Peyer's patch (tissue), 4 donors: ENCODE data around the gene CRACDL. TPM values are rescaled to one million over a fixed set of nuclear protein-coding genes. Genes with fewer than 3 reads are reported as not detected.

Experiments used
- DNase-seq, 3 donors: peaks; one replicate each; pipeline ENCODE4 v3.0.0-alpha.2; 2017 to 2019
- H3K27ac ChIP-seq, 4 donors: fragments of 200-600 bp; sonication (generic); one replicate each; pipeline ENCODE4 v1.5.1; 2016 to 2019
- H3K27me3 ChIP-seq, 2 donors: fragments of 200-600 bp; sonication (generic); one replicate each; pipeline ENCODE4 v1.5.1; 2019
- H3K36me3 ChIP-seq, 3 donors: fragments of 200-600 bp; sonication (generic); one replicate each; pipeline ENCODE4 v1.5.1; 2016 to 2019
- H3K4me1 ChIP-seq, 4 donors: fragments of 200-600 bp; sonication (generic); one replicate each; pipeline ENCODE4 v1.5.1; 2016 to 2019
- H3K4me3 ChIP-seq, 4 donors: fragments of 200-600 bp; sonication (generic); 1 replicate in 3 of 4; 2 replicates in 1 of 4; pipeline ENCODE4 v1.5.1; 2016 to 2019; ENCODE audit warnings: mild to moderate bottlenecking in 1 of 4
- H3K9me3 ChIP-seq, 4 donors: fragments of 200-600 bp; sonication (generic); one replicate each; pipeline ENCODE4 v1.5.1; 2016 to 2019; ENCODE audit warnings: mild to moderate bottlenecking in 1 of 4
- POLR2A ChIP-seq, 2 donors: fragments of 450-650 bp; IDR thresholded peaks; one replicate each; pipeline ENCODE4 v1.5.1; 2017; ENCODE audit warnings: antibody characterized with exemption in 2 of 2, mild to moderate bottlenecking in 2 of 2, moderate library complexity in 2 of 2
- total RNA-seq, 4 donors: library from RNA; depleted of rRNA; stranded (reverse); fragments of >200 nt; gene quantifications; one replicate each; pipeline ENCODE4 v1.1.0, GENCODE V29; 2016
- TF ChIP-seq, protein P1 (sequence below), 6 experiments: fragments of 450-650 bp in 4 of 6; fragments of 200-600 bp in 2 of 6; sonication (generic) in 1 of 6; IDR thresholded peaks; one replicate each; pipeline ENCODE4 v1.5.1; 2017 to 2019; ENCODE audit warnings: antibody characterized with exemption in 6 of 6, mild to moderate bottlenecking in 3 of 6, moderate library complexity in 1 of 6

Gene CRACDL
- total RNA-seq, 4 donors from 2014 or later: 3.3 to 36.5 (median 10.2) TPM

DNA sequence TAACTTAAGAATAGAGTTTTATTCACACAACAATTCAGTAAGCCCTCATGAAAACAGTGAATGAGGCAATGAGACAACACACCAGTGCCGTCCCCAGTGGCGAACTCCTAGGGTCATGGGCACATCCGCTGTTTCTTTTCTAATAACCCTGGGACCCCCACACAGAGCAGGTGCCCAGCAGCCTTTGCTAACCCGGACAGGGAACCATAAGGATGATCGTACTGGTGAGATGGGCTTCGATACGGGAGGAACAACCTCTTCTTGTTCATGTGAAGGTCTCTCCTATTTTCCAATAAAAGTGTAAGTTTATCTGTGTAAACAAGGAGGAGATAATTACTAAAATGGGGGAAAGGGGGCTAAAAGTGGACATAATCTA is 107.7 kb downstream of the CRACDL start:
- Histone ChIP-seq H3K27me3 (no peaks in the 10 kb centered on the region), H3K9me3 (no peaks in the 10 kb centered on the region), H3K4me1 (peaks cover 0 to 6% (median 0%) of the 10 kb centered on the region in 4 donors), H3K4me3 (no peak overlapping the region), H3K36me3 (no peaks in the 10 kb centered on the region), H3K27ac (no peak overlapping the region)
- no peak for DNase-seq
- TF ChIP-seq, protein P1, sequence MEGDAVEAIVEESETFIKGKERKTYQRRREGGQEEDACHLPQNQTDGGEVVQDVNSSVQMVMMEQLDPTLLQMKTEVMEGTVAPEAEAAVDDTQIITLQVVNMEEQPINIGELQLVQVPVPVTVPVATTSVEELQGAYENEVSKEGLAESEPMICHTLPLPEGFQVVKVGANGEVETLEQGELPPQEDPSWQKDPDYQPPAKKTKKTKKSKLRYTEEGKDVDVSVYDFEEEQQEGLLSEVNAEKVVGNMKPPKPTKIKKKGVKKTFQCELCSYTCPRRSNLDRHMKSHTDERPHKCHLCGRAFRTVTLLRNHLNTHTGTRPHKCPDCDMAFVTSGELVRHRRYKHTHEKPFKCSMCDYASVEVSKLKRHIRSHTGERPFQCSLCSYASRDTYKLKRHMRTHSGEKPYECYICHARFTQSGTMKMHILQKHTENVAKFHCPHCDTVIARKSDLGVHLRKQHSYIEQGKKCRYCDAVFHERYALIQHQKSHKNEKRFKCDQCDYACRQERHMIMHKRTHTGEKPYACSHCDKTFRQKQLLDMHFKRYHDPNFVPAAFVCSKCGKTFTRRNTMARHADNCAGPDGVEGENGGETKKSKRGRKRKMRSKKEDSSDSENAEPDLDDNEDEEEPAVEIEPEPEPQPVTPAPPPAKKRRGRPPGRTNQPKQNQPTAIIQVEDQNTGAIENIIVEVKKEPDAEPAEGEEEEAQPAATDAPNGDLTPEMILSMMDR (IDR thresholded peaks at IDR 0.05): no peak
- no peak for TF ChIP-seq POLR2A (IDR thresholded peaks at IDR 0.05)

- no peak overlapping the region for H3K4me3 ChIP-seq
- H3K36me3 ChIP-seq: no peaks in the 10 kb centered on the region
- peaks cover 0 to 10% (median 0%) of the 10 kb centered on the region in 4 donors for H3K4me1 ChIP-seq
- no peak overlapping the region for H3K27ac ChIP-seq
- H3K27me3 ChIP-seq: no peaks in the 10 kb centered on the region
- TF ChIP-seq, protein P1 (IDR thresholded peaks at IDR 0.05): no peak
- TF ChIP-seq POLR2A (IDR thresholded peaks at IDR 0.05): no peak
- no peak for DNase-seq
- no peaks in the 10 kb centered on the region for H3K9me3 ChIP-seq
Observed at GRCh38 chr2:98827625-98828368, 108.2 kb downstream of the CRACDL start.

DNA sequence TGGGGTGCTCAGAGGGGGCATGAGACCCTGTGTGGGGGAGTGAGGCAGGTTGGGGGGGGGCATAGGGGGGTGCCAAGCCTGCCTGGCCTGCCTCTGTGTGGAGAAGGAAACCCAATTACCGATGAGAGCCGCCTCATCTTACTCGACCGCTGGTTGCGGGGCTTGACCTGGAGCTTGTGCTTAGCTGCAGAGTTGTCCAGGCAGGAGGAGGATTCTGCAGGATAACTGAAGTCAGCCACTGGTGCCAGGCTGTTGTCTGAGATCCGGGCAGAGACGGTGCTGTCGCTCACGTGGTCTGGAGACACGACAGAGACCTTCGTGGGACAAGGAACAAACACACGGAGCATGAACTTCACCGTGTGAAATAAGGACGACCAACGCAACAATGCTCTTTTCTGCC is 109.2 kb downstream of the CRACDL start:
- no peaks in the 10 kb centered on the region for H3K36me3 ChIP-seq
- no peaks in the 10 kb centered on the region for H3K9me3 ChIP-seq
- TF ChIP-seq POLR2A (IDR thresholded peaks at IDR 0.05): no peak
- TF ChIP-seq, protein P1 (IDR thresholded peaks at IDR 0.05): no peak
- no peak overlapping the region for H3K27ac ChIP-seq
- no peak for DNase-seq
- H3K4me1 ChIP-seq: peaks cover 0 to 10% (median 4%) of the 10 kb centered on the region in 4 donors
- H3K4me3 ChIP-seq: no peak overlapping the region
- H3K27me3 ChIP-seq: no peaks in the 10 kb centered on the region

DNA sequence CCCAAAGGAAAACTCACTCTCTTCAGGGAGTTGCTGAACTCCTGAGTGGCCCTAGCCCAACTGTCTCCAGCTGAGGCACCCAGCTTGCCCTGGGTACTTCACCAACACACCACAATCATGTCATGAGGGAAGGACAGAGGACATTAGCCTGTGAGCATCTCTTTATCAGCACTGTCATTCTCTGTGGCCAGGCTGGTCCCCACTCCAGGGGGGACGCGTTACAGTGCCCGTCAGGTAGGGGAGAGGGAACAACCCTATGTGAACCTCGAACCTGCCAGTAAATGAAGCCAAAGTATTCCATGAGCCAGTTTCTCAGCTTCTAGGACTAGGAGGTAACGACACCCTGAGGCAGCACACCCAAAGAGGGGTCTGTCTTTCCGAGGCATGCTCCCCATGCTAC is 110.2 kb downstream of the CRACDL start:
- DNase-seq: no peak
- H3K36me3 ChIP-seq: peaks cover 0 to 4% (median 0%) of the 10 kb centered on the region in 3 donors
- H3K4me3 ChIP-seq: no peak overlapping the region
- H3K27me3 ChIP-seq: no peaks in the 10 kb centered on the region
- TF ChIP-seq, protein P1 (IDR thresholded peaks at IDR 0.05): no peak
- TF ChIP-seq POLR2A (IDR thresholded peaks at IDR 0.05): no peak
- H3K4me1 ChIP-seq: peaks cover 0 to 10% (median 4%) of the 10 kb centered on the region in 4 donors
- H3K9me3 ChIP-seq: no peaks in the 10 kb centered on the region
- peak overlapping the region in 1 of 4 donors; percentile 87 for H3K27ac ChIP-seq

DNA sequence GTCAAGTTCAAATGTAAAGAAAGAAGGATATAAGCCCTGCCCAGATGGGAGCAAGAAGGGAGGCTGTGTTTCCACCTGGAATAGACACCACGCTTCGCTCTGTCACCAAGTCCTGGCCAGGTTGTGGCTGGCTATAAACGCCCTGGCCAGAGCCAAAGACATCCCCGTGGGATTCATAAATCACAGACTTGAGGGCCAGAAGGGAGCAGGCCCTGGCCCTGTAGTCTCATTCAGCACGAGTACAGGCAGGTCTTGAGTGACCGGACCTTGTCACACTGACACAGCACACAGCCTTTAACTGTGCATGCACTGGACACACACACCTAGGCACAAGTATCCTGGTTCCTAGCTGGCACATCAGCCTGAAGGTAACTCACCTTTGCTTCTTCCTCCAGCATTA is 110.6 kb downstream of the CRACDL start:
- Histone ChIP-seq H3K4me1 (peaks cover 0 to 10% (median 4%) of the 10 kb centered on the region in 4 donors), H3K27me3 (no peaks in the 10 kb centered on the region), H3K9me3 (no peaks in the 10 kb centered on the region), H3K27ac (peak overlapping the region in 2 of 4 donors; percentile 74 to 87), H3K36me3 (peaks cover 0 to 4% (median 0%) of the 10 kb centered on the region in 3 donors), H3K4me3 (no peak overlapping the region)
- no peak for TF ChIP-seq POLR2A (IDR thresholded peaks at IDR 0.05)
- TF ChIP-seq, protein P1 (IDR thresholded peaks at IDR 0.05): no peak
- DNase-seq: no peak
